Motor neuron (in vitro differentiated cells): ENCODE measurements around the gene SPSB3. TPM values are rescaled to one million over a fixed set of nuclear protein-coding genes. Genes with fewer than 3 reads are reported as not detected.

ENCODE experiments used
- ATAC-seq, 8 experiments: fragments of 200-7000 bp; cut with Tn5 transposase; replicated peaks in 6 of 8; 2 replicates each; pipeline ENCODE4 v1.8.0; 2021; ENCODE audit warnings: mild to moderate bottlenecking in 8 of 8, moderate library complexity in 8 of 8
- H3K27ac ChIP-seq, 2 donors: fragments of 250-450 bp; sonication (Bioruptor Pico); 2 replicates each; pipeline ENCODE4 v1.9.0; 2021; ENCODE audit warnings: antibody characterized with exemption in 2 of 2, mild to moderate bottlenecking in 2 of 2, moderate library complexity in 1 of 2
- H3K4me1 ChIP-seq, 2 donors: fragments of 250-450 bp; sonication (Bioruptor Pico); replicated peaks in 1 of 2; 2 replicates each; pipeline ENCODE4 v1.6.1; 2021; ENCODE audit warnings: antibody characterized with exemption in 2 of 2, mild to moderate bottlenecking in 2 of 2, moderate library complexity in 1 of 2
- H3K4me3 ChIP-seq, 5 donors: fragments of 250-450 bp; sonication (Bioruptor Pico); 2 replicates each; pipeline ENCODE4 v1.9.0; 2021; ENCODE audit warnings: antibody characterized with exemption in 5 of 5, mild to moderate bottlenecking in 5 of 5, moderate library complexity in 4 of 5
- WGBS, 10 experiments: fragments of 450-650 bp; shearing (Covaris generic); methylation state at CpG; one replicate each; pipeline ENCODE4 v1.0.0; 2022; 5-methylcytosine and 5-hydroxymethylcytosine counted together
- in situ Hi-C, 9 experiments: fragments of 400-800 bp; cut with MboI; loops; one replicate each; pipeline ENCODE4 v1.15.0; 2021; ENCODE audit warnings: low sequenced_read_pairs in 9 of 9, low pct_unique_long_range_greater_than_20kb in 2 of 9; ENCODE audit not compliant: unreplicated experiment in 9 of 9
- total RNA-seq, 8 experiments: library from RNA; unstranded; fragments of 300-600 nt; gene quantifications; 2 replicates each; pipeline versions ENCODE4 v1.2.3 to v1.2.4, GENCODE V29; 2022

SPSB3 gene
- total RNA-seq, 8 experiments from 2014 or later = 15.0 to 73.8 (median 36.0) TPM

GRCh38 chr16:1767116-1767994 is 15.0 kb downstream of the SPSB3 start:
- WGBS, 10 experiments = 91 to 100% (median 100%) methylated on average over 1 to 4 of the region's 42 CpGs; no CpG with 5 or more reads in 6 of the 10 experiments
- H3K4me3 ChIP-seq = no peak overlapping the region
- in situ Hi-C loops = no loop called here
- no peak for ATAC-seq
- no peak overlapping the region for H3K27ac ChIP-seq
- peaks cover 6 to 7% of the 10 kb centered on the region in 2 donors for H3K4me1 ChIP-seq

DNA sequence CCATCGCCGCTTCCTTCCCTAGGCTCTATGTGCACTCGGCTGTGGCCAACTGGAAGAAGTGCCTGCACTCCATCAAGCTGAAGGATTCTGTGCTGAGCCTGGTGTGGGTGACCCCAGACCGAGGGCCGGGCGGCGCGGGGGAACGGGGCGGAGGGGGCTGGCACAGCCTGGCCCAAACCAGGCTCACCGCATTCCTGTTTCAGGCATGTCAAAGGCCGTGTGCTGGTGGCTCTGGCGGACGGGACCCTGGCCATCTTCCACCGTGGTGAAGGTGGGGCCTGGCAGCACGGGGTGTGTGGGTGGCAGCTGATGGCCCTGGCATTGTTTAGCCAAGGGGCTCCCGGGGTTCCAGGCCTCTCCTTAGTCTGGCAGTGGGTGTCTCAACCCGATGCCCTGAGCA is 15.7 kb downstream of the SPSB3 start:
- ATAC-seq = no peak
- in situ Hi-C loops = no loop called here
- Histone ChIP-seq H3K27ac (no peak overlapping the region), H3K4me3 (no peak overlapping the region), H3K4me1 (peaks cover 6 to 7% of the 10 kb centered on the region in 2 donors)
- WGBS, 10 experiments = 100% methylated on average over 1 of the region's 18 CpGs; no CpG with 5 or more reads in 9 of the 10 experiments

GRCh38 chr16:1766231-1766630 is 16.1 kb downstream of the SPSB3 start:
- no peak for ATAC-seq
- Histone ChIP-seq H3K27ac (no peak overlapping the region), H3K4me1 (peaks cover 6 to 7% of the 10 kb centered on the region in 2 donors), H3K4me3 (no peak overlapping the region)
- 90% methylated on average over 5 of the region's 19 CpGs; no CpG with 5 or more reads in 9 of the 10 experiments for WGBS, 10 experiments
- in situ Hi-C loops = no loop called here

GRCh38 chr16:1765826-1766225 is 16.5 kb downstream of the SPSB3 start:
- WGBS, 10 experiments = 60 to 95% methylated on average over 2 to 9 of the region's 22 CpGs; no CpG with 5 or more reads in 8 of the 10 experiments
- Histone ChIP-seq H3K4me3 (no peak overlapping the region), H3K27ac (no peak overlapping the region), H3K4me1 (peaks cover 6 to 7% of the 10 kb centered on the region in 2 donors)
- in situ Hi-C loops = no loop called here
- ATAC-seq = no peak

DNA sequence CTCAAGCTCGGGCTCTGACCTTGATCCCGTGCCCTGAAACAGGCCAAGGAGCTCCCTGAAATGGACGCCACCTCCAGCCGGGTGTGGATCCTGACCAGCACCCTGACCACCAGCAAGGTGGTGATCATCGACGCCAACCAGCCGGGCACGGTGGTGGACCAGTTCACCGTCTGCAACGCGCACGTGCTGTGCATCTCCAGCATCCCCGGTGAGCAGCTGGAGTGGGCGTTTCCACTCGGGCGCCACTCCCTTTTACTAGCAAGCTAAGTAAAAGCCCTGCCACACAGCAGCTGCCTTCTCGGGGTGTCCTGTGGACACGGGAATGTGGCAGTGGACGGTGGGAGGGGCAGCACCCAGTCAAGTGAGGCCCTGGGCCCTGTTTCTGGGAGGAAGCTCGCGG is 17.4 kb downstream of the SPSB3 start:
- in situ Hi-C loops = no loop called here
- 90 to 94% (median 91%) methylated on average over 3 to 8 of the region's 21 CpGs; no CpG with 5 or more reads in 7 of the 10 experiments for WGBS, 10 experiments
- Histone ChIP-seq H3K27ac (no peak overlapping the region), H3K4me1 (no peaks in the 10 kb centered on the region), H3K4me3 (no peak overlapping the region)
- ATAC-seq = no peak

GRCh38 chr16:1763521-1764511 is 18.6 kb downstream of the SPSB3 start:
- ATAC-seq = peak in 7 of 8 experiments; percentile 4 to 24 (median 16)
- H3K4me1 ChIP-seq = no peaks in the 10 kb centered on the region
- H3K27ac ChIP-seq = no peak overlapping the region
- H3K4me3 ChIP-seq = no peak overlapping the region
- 55 to 100% (median 76%) methylated on average over 1 to 10 of the region's 81 CpGs; no CpG with 5 or more reads in 6 of the 10 experiments for WGBS, 10 experiments
- in situ Hi-C loops = no loop called here

GRCh38 chr16:1762879-1763520 is 19.4 kb downstream of the SPSB3 start:
- in situ Hi-C loops = no loop called here
- 80 to 88% methylated on average over 1 to 2 of the region's 24 CpGs; no CpG with 5 or more reads in 8 of the 10 experiments for WGBS, 10 experiments
- ATAC-seq = no peak

GRCh38 chr16:1762196-1762878 is 20.0 kb downstream of the SPSB3 start:
- no peak overlapping the region for H3K27ac ChIP-seq
- no peak for ATAC-seq
- no peak overlapping the region for H3K4me3 ChIP-seq
- H3K4me1 ChIP-seq = no peaks in the 10 kb centered on the region
- 89 to 100% (median 93%) methylated on average over 2 to 7 of the region's 30 CpGs; no CpG with 5 or more reads in 6 of the 10 experiments for WGBS, 10 experiments
- in situ Hi-C loops = no loop called here

More at GRCh38 chr16:1762879-1763520, 19.4 kb downstream of the SPSB3 start:
- Histone ChIP-seq H3K4me3 (no peak overlapping the region), H3K27ac (no peak overlapping the region), H3K4me1 (no peaks in the 10 kb centered on the region)

- Histone ChIP-seq H3K27ac (no peak overlapping the region), H3K4me3 (no peak overlapping the region), H3K4me1 (no peaks in the 10 kb centered on the region)
- in situ Hi-C loops = no loop called here
- WGBS, 10 experiments = no CpG with 5 or more reads among the region's 15 CpGs
- ATAC-seq = no peak
Measured at GRCh38 chr16:1761751-1762150, 20.6 kb downstream of the SPSB3 start.

DNA sequence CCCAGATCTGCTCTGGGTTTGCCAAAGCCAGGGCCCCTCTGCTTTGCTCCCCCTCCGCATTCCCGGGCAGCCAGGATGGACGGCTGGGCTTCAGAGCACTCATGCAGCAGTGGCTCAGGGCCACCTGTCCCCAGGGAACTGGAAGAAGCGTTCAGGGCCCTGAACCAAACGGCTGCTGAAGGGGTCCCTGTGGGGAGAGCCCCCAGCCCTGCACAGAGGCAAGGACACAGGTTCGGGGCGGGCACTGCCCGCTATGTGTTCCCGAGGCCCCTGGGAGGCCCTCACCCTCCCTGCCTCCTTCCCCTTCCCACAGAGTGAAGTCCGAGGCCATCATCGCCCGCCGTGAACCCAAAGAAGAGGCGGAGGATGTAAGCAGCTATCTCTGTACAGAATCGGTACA is 21.5 kb downstream of the SPSB3 start:
- Histone ChIP-seq H3K4me3 (no peak overlapping the region), H3K4me1 (no peaks in the 10 kb centered on the region), H3K27ac (no peak overlapping the region)
- ATAC-seq = no peak
- in situ Hi-C loops = no loop called here
- 100% methylated on average over 1 to 6 of the region's 15 CpGs; no CpG with 5 or more reads in 7 of the 10 experiments for WGBS, 10 experiments

DNA sequence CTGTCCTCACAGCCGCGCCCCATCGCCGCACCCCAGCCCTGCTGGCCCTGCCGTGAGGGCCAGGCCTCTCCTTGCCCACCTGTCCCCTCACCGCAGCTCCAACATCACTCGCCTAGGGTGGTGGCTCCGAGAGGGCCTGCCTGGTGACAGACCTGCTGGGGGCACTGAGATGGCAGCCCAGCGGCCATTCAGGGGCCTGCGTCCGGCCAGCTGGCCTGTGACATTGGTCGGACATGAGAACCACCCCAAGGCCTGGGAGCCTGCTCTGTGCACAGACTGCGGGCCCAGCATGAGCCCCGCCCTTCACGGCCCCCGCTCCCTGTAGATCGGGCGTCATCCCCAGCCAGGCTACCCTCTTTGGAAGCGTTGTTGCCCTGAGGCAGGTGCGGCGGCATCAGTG is 22.9 kb downstream of the SPSB3 start:
- Histone ChIP-seq H3K4me3 (no peak overlapping the region), H3K27ac (no peak overlapping the region), H3K4me1 (no peaks in the 10 kb centered on the region)
- in situ Hi-C loops = no loop called here
- no peak for ATAC-seq
- WGBS, 10 experiments = 90 to 100% (median 96%) methylated on average over 2 to 10 of the region's 21 CpGs; no CpG with 5 or more reads in 7 of the 10 experiments

DNA sequence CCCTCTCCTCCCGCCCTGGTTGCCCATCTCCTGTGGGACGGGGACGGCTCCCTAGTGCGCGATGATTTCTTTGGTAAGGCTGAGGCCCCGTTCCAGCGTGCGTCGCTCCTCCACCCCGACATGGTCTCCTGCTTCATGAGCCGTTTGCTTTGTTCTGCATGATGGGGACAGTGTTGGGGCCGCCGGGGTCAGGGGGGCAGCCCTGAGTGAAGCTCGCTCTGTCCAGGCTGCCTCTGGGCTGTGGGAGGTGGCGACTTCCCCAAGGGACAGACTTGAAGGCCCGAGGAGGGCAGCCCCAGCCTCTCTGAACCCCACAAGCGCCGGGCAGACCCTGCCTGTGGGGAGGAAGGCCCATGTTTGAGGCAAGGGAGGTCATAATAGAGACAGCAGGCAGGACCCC is 23.4 kb downstream of the SPSB3 start:
- in situ Hi-C loops = no loop called here
- WGBS, 10 experiments = 90 to 95% methylated on average over 4 to 5 of the region's 18 CpGs; no CpG with 5 or more reads in 8 of the 10 experiments
- H3K27ac ChIP-seq = no peak overlapping the region

More for the DNA sequence above, 23.4 kb downstream of the SPSB3 start:
- no peak for ATAC-seq
- Histone ChIP-seq H3K4me1 (no peaks in the 10 kb centered on the region), H3K4me3 (no peak overlapping the region)
